OCI-LY3 (cell line): ENCODE data around the gene NEDD4L.

Experiments used
- CTCF ChIP-seq: fragments of 200-600, 300-600 bp; sonication (generic); IDR thresholded peaks from 2 replicates; pipeline ENCODE4 v1.5.1; 2014; ENCODE audit warnings: antibody characterized with exemption, low read length, low read depth
- EZH2phosphoT487 ChIP-seq: fragments of 200-600 bp; shearing (Covaris generic); IDR thresholded peaks from 2 replicates; pipeline ENCODE4 v1.6.1; 2018; ENCODE audit warnings: antibody characterized with exemption, mixed run types, low read depth

- no peak for TF ChIP-seq CTCF
- TF ChIP-seq EZH2phosphoT487, result no peak
These were observed 12.0 kb downstream of the NEDD4L start for GRCh38 chr18:58055890-58056558.
